GM19452 (cell line): ENCODE results near the gene IRF2BP2.

Source experiments
- ATAC-seq: cut with Tn5 transposase; IDR thresholded peaks from one replicate; pipeline ENCODE4 v1.9.1; 2021; ENCODE audit not compliant: unreplicated experiment

The IRF2BP2 gene

GRCh38 chr1:234585330-234586055, 24.5 kb downstream of the IRF2BP2 start:
- ATAC-seq, result no peak

GRCh38 chr1:234584926-234585325, 25.1 kb downstream of the IRF2BP2 start:
- ATAC-seq, result no peak

GRCh38 chr1:234584420-234584805, 25.6 kb downstream of the IRF2BP2 start:
- no peak for ATAC-seq

- no peak for ATAC-seq
Observed at GRCh38 chr1:234583755-234584419, 26.1 kb downstream of the IRF2BP2 start.

GRCh38 chr1:234582681-234583301, 27.2 kb downstream of the IRF2BP2 start:
- ATAC-seq, result no peak

- ATAC-seq, result no peak
Observed at GRCh38 chr1:234582186-234582585, 27.8 kb downstream of the IRF2BP2 start.

GRCh38 chr1:234581063-234581714, 28.8 kb downstream of the IRF2BP2 start:
- ATAC-seq, result no peak

GRCh38 chr1:234579967-234580366, 30.0 kb downstream of the IRF2BP2 start:
- ATAC-seq, result no peak

GRCh38 chr1:234578735-234579134, 31.2 kb downstream of the IRF2BP2 start:
- ATAC-seq, result no peak

- no peak for ATAC-seq
Observed at GRCh38 chr1:234578087-234578486, 31.9 kb downstream of the IRF2BP2 start.

GRCh38 chr1:234573711-234574299, 36.2 kb downstream of the IRF2BP2 start:
- ATAC-seq, result no peak

GRCh38 chr1:234572966-234573365, 37.0 kb downstream of the IRF2BP2 start:
- no peak for ATAC-seq

GRCh38 chr1:234571702-234572101, 38.3 kb downstream of the IRF2BP2 start:
- ATAC-seq, result no peak

- no peak for ATAC-seq
Observed at GRCh38 chr1:234570329-234571120, 39.5 kb downstream of the IRF2BP2 start.

- ATAC-seq, result no peak
Observed at GRCh38 chr1:234568345-234568744, 41.6 kb downstream of the IRF2BP2 start.

- no peak for ATAC-seq
Observed at GRCh38 chr1:234565132-234565531, 44.8 kb downstream of the IRF2BP2 start.

- ATAC-seq, result no peak
Observed at GRCh38 chr1:234564035-234565029, 45.6 kb downstream of the IRF2BP2 start.

GRCh38 chr1:234562334-234562733, 47.6 kb downstream of the IRF2BP2 start:
- ATAC-seq, result no peak

- ATAC-seq, result no peak
Observed at GRCh38 chr1:234561319-234561718, 48.7 kb downstream of the IRF2BP2 start.
